ENCODE measurements around the gene DDX10. TPM values are rescaled to one million over a fixed set of nuclear protein-coding genes. Genes with fewer than 3 reads are reported as not detected.

The DDX10 gene
- total and polyA plus RNA-seq, 2 of the 8 experiments (the other 6 are each of a cell fraction or from before 2014, with no cell fraction given): 49.2 to 52.2 TPM

DNA sequence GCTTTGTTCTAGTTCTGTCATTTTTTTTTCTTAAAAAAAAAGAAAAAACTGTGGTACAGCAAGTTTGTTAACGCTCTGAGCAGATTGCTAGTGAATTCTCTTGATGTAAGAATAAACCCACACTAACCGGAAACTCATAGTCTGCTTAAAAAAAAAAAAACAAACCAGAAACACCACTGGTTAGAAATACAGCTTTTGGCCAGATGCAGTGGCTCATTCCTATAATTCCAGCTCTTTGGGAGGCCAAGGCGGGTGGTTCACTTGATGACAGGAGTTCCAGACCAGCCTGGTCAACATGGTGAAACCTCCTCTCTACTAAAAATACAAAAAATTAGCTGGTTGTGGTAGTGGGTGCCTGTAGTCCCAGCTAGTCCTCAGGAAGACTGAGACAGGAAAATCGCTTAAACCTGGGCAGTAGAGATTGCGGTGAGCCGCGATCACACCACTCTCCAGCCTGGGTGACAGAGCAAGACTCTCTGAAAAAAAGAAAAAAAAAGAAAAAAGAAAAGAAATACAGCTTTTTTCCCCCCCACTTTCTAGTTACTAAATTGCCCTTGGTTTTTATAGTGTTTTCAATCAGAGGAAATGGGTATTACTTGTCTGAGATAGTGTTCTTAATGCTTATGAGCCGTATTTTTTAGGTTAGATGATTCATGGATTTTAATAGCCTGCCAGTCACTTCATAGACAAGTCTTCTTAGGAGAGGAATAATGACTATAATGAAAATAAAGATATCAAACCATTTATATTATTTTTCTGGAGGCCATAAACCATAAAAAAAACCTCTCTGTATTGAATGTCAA, 222.8 kb downstream of the DDX10 start:
- WGBS, 2 experiments (ENCODE audit: extremely low coverage in 1 of 2, insufficient coverage in 1 of 2, insufficient read length in 1 of 2, insufficient replicate concordance in 2 of 2, low coverage in 1 of 2, low lambda C conversion rate in 2 of 2, missing lambda C conversion rate in 1 of 2): 94% methylated on average over 8 of the region's 8 CpGs; no CpG with 5 or more reads in 1 of the 2 experiments
- DNase-seq (ENCODE audit: low read depth in 1 of 2, low spot score in 2 of 2) (no peak), FAIRE-seq (no peak)
- no peak overlapping the region for H4K91ac ChIP-seq (replicated peaks; ENCODE audit: insufficient read length, low read length)
- no peak overlapping the region for H2AK5ac ChIP-seq (ENCODE audit: low read depth, low read length)
- no peak overlapping the region for H2BK20ac ChIP-seq (ENCODE audit: low read length)
- no peak overlapping the region for H3K18ac ChIP-seq (ENCODE audit: extremely low read depth, low read length)
- no peak overlapping the region for H4K8ac ChIP-seq (ENCODE audit: extremely low read depth, insufficient read depth, low read length)
- no peaks in the 10 kb centered on the region for H3K79me2 ChIP-seq (ENCODE audit: control insufficient read depth in 1 of 2, insufficient read depth in 2 of 2, low read length in 2 of 2)
- no peak overlapping the region for H3K4me3 ChIP-seq (ENCODE audit: extremely low read depth in 1 of 4, insufficient read depth in 2 of 4, low read depth in 3 of 4, low read length in 4 of 4)
- no peaks in the 10 kb centered on the region for H3K9me3 ChIP-seq (ENCODE audit: insufficient read depth in 2 of 2, low read depth in 1 of 2, low read length in 1 of 2)
- no peak overlapping the region for H3K4me2 ChIP-seq (ENCODE audit: insufficient read depth in 1 of 2, low read depth in 2 of 2, low read length in 2 of 2)
- ChIA-PET CTCF (ENCODE audit: partially characterized antibody) (no interaction called here), POLR2A (ENCODE audit: partially characterized antibody) (interaction anchor here (0.6 kb wide), 1 partner anchor 152 kb away, joined by 3 read pairs; no protein-coding TSS in a partner anchor)
- no peaks in the 10 kb centered on the region for H3K27me3 ChIP-seq (replicated peaks in 1 of 4; ENCODE audit: control insufficient read depth in 3 of 4, extremely low read depth in 1 of 4, insufficient read depth in 3 of 4, low read length in 3 of 4)
- H4K5ac ChIP-seq (ENCODE audit: insufficient read length, low read depth, low read length): no peak overlapping the region
- no peaks in the 10 kb centered on the region for H3K23me2 ChIP-seq (ENCODE audit: low read depth, low read length)
- H3K56ac ChIP-seq (replicated peaks; ENCODE audit: insufficient read length, low read depth, low read length): no peak overlapping the region
- no peak overlapping the region for H3K9ac ChIP-seq (replicated peaks in 1 of 4; ENCODE audit: extremely low read depth in 1 of 4, low read depth in 3 of 4, low read length in 3 of 4)
- no peak overlapping the region for H3K27ac ChIP-seq (ENCODE audit: low read depth, low read length)
- H2BK15ac ChIP-seq (ENCODE audit: low read length): no peak overlapping the region
- no peaks in the 10 kb centered on the region for H3K36me3 ChIP-seq (ENCODE audit: control insufficient read depth in 2 of 4, insufficient read depth in 4 of 4, low read length in 3 of 4)
- no peak overlapping the region for H2AFZ ChIP-seq (ENCODE audit: low read length)
- H2BK12ac ChIP-seq (ENCODE audit: low read depth, low read length): no peak overlapping the region
- no peak overlapping the region for H2BK120ac ChIP-seq (replicated peaks; ENCODE audit: low read depth, low read length)
- H4K20me1 ChIP-seq (replicated peaks in 1 of 2; ENCODE audit: control insufficient read depth in 1 of 2, insufficient read depth in 2 of 2, low read length in 2 of 2): no peaks in the 10 kb centered on the region
- no peak for TF ChIP-seq TEAD4 (IDR thresholded peaks at IDR 0.05; ENCODE audit: low read depth, low read length)
- no peak for TF ChIP-seq SP2 (IDR thresholded peaks at IDR 0.05; ENCODE audit: low read length)
- no peak for TF ChIP-seq RFX5 (IDR thresholded peaks at IDR 0.05; ENCODE audit: borderline replicate concordance, low read depth, low read length)
- no peak for TF ChIP-seq GTF2F1 (IDR thresholded peaks at IDR 0.05; ENCODE audit: borderline replicate concordance, low read depth, low read length)
- no peak for TF ChIP-seq SRF (IDR thresholded peaks at IDR 0.05; ENCODE audit: low read depth, low read length)
- TF ChIP-seq ATF3 (IDR thresholded peaks at IDR 0.05; ENCODE audit: insufficient read depth, low read depth, low read length): no peak
- no peak for TF ChIP-seq FOSL1 (IDR thresholded peaks at IDR 0.05; ENCODE audit: insufficient read depth, low read depth, low read length)
- no peak for TF ChIP-seq BACH1 (IDR thresholded peaks at IDR 0.05; ENCODE audit: low read length)
- TF ChIP-seq TCF12 (IDR thresholded peaks at IDR 0.05; ENCODE audit: low read depth, low read length): no peak
- TF ChIP-seq CTBP2 (IDR thresholded peaks at IDR 0.05; ENCODE audit: borderline replicate concordance, insufficient read depth, insufficient read length, low read length): no peak
- no peak for TF ChIP-seq RXRA (IDR thresholded peaks at IDR 0.05; ENCODE audit: insufficient read depth, low read depth, low read length)
- TF ChIP-seq, protein P1, sequence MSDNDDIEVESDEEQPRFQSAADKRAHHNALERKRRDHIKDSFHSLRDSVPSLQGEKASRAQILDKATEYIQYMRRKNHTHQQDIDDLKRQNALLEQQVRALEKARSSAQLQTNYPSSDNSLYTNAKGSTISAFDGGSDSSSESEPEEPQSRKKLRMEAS (IDR thresholded peaks at IDR 0.05): no peak
- H3K23ac ChIP-seq (ENCODE audit: insufficient read length): no peak overlapping the region
- H3K4me1 ChIP-seq (replicated peaks in 1 of 4; ENCODE audit: control insufficient read depth in 3 of 4, insufficient read depth in 4 of 4, low read length in 3 of 4): peaks cover 0 to 15% (median 8%) of the 10 kb centered on the region in 4 experiments; a peak in 6 of 7 replicates
- no peak overlapping the region for H2BK5ac ChIP-seq (ENCODE audit: low read depth, low read length)
- H3K4ac ChIP-seq (replicated peaks; ENCODE audit: insufficient read length, low read depth, low read length): no peak overlapping the region
- no peak overlapping the region for H3K14ac ChIP-seq (ENCODE audit: insufficient read length)
- H3K79me1 ChIP-seq (ENCODE audit: low read depth, low read length): no peaks in the 10 kb centered on the region

Data from H1 (cell line).